Fibroblast of skin of scalp (primary cell): Measurements from ENCODE around the gene PLA2G3.
"Not testable (repeated sequence)": the region's sequence is repeated elsewhere in the genome, so short reads cannot be mapped to it uniquely, and the experiment has no call there.

Experiments
- DNase-seq: peaks from one replicate; pipeline ENCODE4 v3.0.0-alpha.2; 2013

Gene PLA2G3

GRCh38 chr22:31122532-31123291, 17.6 kb downstream of the PLA2G3 start, which contains the start of gene INPP5J:
INPP5J (plus strand) TSS chr22:31122966; CDS start chr22:31123015, 49 bp downstream.
- peak; percentile 59 for DNase-seq

DNA sequence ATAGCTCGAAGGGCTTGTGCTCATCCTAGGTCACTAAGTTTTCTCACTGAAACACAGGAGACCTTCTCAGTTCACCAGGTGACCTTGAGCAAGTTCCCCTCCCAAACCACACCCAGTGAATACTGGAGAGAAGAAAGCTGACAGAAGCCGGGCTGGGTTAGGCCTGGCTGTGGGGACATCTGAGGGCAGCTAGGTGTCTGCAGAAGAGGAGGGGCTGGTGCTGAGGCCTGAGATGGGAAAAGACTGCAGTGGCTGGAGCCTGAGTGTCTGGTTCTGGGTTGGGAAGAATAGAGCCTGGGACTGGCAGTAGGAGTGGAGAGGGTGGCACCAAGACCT, 18.1 kb downstream of the PLA2G3 start:
- no peak for DNase-seq

- no peak for DNase-seq
Observed at GRCh38 chr22:31121403-31121802, 18.9 kb downstream of the PLA2G3 start.

- DNase-seq: no peak
Observed at GRCh38 chr22:31120642-31121041, 19.7 kb downstream of the PLA2G3 start.

DNA sequence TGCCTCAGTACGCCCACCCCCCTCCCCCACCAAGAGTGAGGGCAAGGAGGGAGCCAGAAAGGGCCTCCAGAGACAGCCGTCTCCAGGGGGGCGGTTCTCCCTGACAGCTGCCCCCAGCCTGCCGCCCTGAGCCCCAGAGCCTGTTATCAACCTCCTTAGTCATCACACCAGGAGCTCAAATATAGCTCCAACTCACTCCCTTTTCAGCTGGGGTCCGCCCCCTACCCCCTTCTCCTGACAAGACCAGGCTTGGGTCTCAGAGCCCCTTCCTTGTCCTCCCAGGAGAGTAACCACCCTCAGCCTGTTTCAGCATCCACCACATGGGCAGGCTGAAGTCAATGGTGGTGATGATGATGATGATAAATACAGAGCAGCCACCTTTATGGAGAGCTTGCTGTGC, 20.1 kb downstream of the PLA2G3 start:
- DNase-seq: no peak

DNA sequence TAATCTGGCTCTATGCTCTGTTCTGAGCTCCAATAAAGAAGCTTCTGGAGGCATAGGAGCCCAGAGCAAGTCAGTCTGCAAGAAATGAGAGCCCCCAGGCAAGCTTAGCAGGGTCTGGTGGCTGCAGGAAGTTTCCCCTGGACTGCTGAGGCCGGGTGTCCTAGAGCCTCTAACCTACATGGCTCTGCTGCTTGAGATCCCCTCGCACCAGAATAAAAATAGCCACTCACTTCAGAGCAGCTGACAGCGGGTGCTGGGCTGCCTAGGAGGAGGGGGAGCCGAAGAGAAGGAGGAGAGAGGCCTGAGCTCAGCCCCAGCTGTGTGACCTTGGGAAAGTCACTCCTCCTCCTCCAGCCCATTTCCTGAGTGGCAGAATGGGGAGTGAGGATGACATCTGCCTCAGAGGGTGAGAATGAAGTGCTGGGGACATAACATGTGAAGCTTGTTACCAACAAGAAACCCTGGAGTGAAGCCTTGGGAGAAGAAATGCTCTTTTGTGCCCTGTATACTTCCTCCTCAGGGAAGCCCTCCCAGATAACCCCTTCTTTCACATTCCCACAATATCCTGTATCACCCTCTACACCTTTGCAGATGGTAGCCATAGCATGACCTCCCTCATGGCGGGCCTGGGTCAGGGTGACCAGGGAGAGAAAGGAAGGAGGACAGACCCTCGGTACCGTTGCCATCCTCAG, 21.1 kb downstream of the PLA2G3 start:
- DNase-seq: no peak

GRCh38 chr22:31118046-31118820, 22.1 kb downstream of the PLA2G3 start:
- no peak for DNase-seq

DNA sequence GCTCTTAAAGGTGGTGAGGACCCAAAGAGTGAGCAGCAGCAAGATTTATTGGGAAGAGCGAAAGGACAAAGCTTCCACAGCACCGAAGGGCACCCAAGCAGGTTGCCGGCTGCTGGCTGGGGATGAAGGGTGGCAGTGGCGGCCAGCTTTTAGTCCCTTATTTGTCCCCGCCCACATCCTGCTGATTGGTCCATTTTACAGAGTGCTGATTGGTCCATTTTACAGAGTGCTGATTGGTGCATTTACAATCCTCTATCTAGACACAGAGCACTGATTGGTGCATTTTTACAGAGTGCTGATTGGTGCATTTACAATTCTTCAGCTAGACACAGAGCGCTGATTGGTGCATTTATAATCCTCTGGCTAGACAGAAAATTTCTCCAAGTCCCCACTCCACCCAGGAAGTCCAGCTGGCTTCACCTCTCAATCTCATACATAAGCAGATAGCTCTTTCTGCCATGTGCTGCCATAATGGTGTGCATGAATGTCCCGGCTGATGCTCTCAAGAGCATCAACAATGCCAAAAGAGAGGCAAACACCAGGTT, 27.7 kb downstream of the PLA2G3 start:
- DNase-seq: not testable (repeated sequence)

- no peak for DNase-seq
Observed at GRCh38 chr22:31107894-31108218, 32.5 kb downstream of the PLA2G3 start.

GRCh38 chr22:31107178-31107893, 33.0 kb downstream of the PLA2G3 start, which contains the start of gene SELENOM:
SELENOM (minus strand) TSS chr22:31107568; CDS start chr22:31107505, 63 bp downstream.
- DNase-seq: peak; percentile 99

- peak; percentile 54 for DNase-seq
Observed at GRCh38 chr22:31106731-31107177, 33.6 kb downstream of the PLA2G3 start.

DNA sequence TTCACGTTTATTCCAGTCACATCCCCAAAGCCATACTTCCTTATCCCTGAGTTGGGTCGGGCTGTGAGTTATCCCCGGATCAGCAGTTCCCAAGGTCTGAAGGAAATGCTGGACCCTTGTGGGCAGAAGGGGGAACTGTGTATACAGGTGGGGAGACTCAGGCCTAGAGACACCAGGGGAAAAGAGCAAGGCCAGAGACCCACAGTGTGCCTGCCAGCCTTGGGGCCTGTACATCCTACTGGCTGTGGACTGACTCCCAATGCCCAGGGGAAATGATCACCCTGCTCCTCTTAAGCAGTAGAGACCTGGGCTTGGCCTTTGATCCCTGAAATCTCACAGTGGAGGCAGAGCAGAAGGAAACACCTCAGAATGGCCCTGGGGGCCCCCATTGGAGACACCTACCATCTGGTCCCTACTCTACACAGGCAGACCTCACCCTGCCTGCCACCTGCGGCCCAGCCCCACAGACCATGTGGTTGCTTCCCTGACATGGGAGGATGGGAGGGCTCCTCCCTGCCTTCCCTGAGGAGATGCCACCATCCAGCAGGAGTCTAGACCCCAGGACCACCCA, 34.2 kb downstream of the PLA2G3 start:
- no peak for DNase-seq

DNA sequence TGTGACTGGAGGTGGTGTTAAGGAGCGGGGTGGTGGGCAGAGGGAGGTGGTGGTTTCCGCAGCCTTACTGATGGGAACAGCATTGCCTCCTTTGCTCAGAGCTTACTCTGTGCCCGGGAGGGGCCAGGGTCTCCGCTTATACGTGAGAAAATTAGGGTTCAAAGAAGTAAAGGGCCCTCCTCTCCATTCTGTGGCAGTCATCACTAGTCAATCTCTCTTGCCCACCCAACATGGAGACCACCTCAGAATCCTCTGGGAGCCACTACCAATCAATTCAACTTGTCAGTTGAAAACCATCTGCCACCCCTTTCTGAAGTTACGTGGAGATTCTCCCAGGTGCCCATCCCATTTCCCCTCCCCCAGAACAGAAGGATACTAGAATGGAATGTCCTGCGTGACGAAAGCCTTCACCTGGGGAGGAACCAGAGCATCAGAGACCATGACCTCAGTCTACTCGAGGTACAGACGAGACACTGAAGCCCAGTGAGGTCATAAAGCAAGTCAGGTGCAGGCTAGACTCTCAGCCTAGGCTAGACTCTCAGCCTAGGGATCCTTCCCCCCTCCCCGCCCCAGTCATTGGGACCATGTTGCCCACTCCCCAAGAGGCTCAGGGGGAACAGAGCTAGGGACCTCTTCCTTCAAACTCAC, 34.9 kb downstream of the PLA2G3 start:
- DNase-seq: no peak

GRCh38 chr22:31104869-31105268, 35.4 kb downstream of the PLA2G3 start:
- DNase-seq: no peak

GRCh38 chr22:31103899-31104694, 36.2 kb downstream of the PLA2G3 start:
- DNase-seq: no peak

DNA sequence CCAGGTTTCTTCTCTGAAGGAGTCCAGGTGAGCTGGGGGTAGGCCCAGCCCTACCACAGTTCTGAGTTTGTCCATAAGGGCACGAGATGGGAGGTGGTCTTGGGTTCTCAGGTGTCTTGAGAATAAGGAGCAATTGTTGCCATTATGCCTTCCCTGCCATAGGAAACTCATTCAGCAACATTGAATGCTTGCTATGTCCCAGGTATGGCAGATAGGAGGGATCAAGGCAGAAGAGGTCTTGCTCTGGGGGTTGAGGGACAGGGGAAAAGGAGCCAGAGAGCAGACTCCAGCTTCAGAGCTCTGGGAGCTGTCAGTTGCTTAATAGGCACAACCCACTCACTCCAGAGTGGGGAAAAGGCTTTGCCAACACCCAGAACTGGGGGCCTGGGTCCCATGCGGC, 37.2 kb downstream of the PLA2G3 start:
- DNase-seq: no peak

DNA sequence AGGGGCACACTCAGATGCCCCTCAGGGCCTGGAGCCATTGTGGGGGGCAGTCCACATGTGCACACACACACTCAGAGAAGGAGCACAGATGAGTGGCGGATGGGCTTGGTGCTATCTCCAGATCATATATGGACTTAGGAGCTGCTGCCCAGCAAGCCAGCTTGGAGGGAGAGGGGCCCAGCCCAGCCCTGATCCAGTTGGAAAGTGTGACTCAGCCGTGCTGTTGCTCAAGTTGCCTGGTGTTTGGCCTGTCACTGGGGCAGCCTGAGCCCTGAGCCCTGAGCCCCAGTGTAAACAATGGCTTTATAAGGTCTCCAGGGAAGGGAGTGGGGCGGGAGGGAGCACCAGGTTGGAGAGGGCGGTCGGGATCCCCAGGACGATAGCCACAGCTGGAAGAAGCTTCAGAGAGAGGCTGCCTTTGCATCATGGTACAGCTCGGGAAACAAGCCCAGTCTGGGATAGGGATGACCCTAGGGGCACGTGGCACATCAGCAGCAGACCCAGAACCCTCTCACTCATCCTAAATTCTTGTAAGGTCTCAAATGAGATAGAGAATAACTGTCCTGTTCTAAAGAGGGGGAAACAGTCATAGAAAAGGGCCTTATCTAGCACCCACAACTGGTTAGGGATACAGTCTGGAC, 37.7 kb downstream of the PLA2G3 start:
- DNase-seq: peak; percentile 86

DNA sequence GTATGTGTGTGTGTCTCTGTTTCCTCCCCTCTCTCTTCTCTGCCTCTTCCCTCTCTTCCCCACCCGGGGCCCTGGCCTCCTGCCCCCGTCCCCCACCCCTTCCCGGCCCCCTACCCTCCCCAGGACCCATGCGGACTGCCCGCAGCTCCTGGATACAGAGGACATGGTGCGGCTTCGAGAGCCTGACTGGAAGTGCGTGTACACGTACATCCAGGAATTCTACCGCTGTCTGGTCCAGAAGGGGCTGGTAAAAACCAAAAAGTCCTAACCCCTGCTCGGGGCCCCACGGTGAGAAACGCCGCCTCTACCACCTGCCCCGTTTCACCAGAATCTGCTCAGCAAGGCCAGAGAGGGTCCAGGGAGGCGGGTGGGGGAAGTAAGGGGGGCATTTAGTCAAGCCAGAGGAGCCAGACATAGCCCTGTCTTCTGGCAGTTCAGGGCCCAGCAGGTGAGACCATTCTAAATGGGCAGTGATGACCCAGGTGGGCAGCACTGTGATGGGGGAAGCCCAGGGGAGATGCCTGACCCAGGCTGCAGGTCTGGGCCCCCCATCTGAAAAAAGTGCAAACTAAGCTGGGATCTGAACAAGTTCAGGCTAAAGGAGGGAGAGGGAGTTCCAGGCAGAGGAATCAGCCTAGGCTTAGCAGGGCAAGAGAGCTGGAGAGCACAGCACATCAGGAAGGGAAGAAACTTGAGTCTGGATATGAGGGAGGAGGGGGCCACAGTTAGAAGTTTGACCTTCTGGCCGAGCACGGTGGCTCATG, 39.4 kb downstream of the PLA2G3 start:
- DNase-seq: no peak
